Fibroblast of mammary gland (primary cell): ENCODE results near the gene GH2.

Experiments
- DNase-seq: peaks from one replicate; pipeline ENCODE4 v3.0.0-alpha.2; 2010; ENCODE audit warnings: low read depth
- H3K4me3 ChIP-seq: 2 replicates; pipeline ENCODE4 v1.5.1; 2011; ENCODE audit warnings: low read depth, mild to moderate bottlenecking, low read length, moderate library complexity; ENCODE audit not compliant: control insufficient read depth
- TF ChIP-seq, protein P1 (sequence below): conservative IDR thresholded peaks from 2 replicates; pipeline ENCODE4 v1.5.1; 2011; ENCODE audit warnings: low read depth, low read length, inconsistent platforms; ENCODE audit not compliant: control insufficient read depth, insufficient read depth

The GH2 gene

DNA sequence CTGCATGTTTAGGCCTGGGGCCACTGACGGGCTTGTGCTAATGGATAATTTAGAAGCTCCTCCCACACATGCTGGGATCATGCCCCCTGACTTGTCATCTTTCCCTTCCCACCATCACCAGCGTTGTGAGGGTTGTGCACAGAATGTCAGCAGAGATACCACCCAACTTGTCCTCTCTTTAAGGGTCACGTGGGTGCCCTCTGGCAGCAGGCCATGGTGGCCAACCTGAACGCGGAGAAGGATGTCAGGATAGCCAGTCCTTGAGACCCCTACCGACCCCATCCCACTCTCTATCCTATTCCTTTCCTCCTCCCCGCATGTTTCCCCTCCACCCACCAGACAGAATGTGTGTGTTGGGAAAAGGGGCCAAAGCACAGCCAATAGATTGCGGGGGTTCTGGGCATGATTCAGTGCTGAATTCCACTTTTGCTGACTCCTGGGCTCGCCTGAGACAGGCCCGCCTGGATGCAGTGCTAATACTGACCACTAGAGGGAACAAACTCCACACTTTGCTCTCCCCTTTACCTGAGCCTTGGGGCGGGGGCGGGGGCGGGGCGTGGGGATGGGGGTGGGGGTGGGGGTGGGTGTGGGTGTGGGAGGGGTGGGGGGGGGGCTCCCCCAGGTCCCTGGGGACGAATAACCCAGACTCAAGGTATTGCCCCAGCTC is at the start of gene GH2:
GH2 (minus strand) TSS at position 10 of the 667 bp plus-strand sequence. CDS start 143 bp downstream, outside the sequence.
- no peak within 1 kb of the TSS for H3K4me3 ChIP-seq
- TF ChIP-seq, protein P1, sequence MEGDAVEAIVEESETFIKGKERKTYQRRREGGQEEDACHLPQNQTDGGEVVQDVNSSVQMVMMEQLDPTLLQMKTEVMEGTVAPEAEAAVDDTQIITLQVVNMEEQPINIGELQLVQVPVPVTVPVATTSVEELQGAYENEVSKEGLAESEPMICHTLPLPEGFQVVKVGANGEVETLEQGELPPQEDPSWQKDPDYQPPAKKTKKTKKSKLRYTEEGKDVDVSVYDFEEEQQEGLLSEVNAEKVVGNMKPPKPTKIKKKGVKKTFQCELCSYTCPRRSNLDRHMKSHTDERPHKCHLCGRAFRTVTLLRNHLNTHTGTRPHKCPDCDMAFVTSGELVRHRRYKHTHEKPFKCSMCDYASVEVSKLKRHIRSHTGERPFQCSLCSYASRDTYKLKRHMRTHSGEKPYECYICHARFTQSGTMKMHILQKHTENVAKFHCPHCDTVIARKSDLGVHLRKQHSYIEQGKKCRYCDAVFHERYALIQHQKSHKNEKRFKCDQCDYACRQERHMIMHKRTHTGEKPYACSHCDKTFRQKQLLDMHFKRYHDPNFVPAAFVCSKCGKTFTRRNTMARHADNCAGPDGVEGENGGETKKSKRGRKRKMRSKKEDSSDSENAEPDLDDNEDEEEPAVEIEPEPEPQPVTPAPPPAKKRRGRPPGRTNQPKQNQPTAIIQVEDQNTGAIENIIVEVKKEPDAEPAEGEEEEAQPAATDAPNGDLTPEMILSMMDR, result peak; percentile 55
- DNase-seq, result peak; percentile 61

DNA sequence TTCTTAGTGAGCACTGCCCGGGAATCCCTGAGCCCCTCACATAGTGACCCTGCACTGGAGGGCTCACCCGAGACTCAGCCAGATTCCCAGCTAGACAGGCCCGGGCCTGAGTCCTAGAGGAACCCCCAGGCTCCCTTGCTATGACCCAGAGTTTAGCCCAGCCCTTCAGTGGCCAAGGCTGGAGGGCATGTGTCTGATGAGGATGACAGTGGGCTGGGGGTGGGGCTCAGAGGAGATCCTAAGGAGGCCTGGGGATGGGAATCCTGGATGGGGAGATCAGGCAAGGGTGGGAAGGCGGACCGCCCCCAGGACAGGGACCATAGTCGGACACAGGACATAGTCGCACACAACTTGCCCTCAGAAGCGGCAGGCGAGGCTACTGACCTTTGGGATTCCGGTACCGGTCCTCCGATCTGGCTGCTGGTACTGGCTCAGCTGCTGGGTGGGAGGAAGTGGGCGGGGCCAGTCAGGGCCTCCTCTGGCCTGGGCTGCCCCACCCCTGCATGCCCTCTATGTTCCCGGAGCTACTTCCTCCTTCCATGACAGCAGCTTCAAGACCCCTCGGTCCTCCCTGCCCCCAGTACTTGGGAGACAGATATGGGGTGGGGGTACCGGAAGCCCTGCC is 49.3 kb upstream of the GH2 start:
- DNase-seq, result no peak
- TF ChIP-seq, protein P1, result no peak
- no peak overlapping the region for H3K4me3 ChIP-seq

GRCh38 chr17:63929860-63930766 is 48.4 kb upstream of the GH2 start:
- TF ChIP-seq, protein P1, result no peak
- no peak for DNase-seq
- H3K4me3 ChIP-seq, result no peak overlapping the region

- H3K4me3 ChIP-seq, result no peak overlapping the region
- DNase-seq, result no peak
- TF ChIP-seq, protein P1, result no peak
Observed at GRCh38 chr17:63928966-63929695, 47.4 kb upstream of the GH2 start.

DNA sequence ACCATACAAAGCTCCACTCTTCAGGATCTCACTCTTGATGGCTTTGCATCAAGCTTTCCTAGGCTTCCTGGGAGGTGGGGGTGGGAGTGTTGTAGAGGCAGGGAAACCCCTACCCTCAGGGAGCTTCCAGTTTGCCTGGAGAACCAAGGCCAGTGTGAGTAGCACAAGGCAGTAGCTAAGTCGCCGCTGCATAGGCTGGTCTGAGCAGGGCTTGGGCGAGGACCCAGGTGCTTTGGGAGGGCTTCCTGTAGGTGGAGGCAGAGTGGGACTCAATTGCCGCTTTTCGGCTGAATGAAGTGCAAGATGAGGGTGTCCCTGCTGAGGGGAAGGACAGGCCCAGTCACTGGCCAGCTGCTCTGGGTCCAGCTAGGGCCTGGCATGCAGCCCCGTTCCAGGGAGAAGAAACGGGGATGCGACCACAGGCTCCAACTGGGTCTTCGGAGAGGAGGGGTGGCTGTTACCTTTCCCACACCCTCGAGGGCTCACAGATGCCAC is 46.5 kb upstream of the GH2 start:
- no peak for DNase-seq
- H3K4me3 ChIP-seq, result no peak overlapping the region
- TF ChIP-seq, protein P1, result no peak
